HG03045 (cell line): ENCODE measurements around the gene UGT1A4.

ENCODE experiments used
- ATAC-seq: cut with Tn5 transposase; IDR thresholded peaks from one replicate; pipeline ENCODE4 v1.9.1; 2021; ENCODE audit warnings: mild to moderate bottlenecking, moderate library complexity; ENCODE audit not compliant: unreplicated experiment

Gene UGT1A4

DNA sequence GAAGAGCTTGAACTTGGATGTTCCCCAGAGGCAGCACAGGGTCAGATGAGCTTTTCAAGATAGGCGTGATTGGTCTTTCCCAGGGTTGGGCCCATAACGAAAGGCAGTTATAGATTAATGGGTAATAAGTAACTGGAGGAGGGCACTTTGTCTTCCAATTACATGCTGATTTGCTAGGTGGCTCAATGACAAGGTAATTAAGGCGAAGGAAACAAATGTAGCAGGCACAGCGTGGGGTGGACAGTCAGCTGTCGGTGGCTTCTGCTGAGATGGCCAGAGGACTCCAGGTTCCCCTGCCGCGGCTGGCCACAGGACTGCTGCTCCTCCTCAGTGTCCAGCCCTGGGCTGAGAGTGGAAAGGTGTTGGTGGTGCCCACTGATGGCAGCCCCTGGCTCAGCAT lies at the start of gene UGT1A4:
Gene UGT1A4, plus strand, starts transcription at position 185 of the 400 bp plus-strand sequence. Its CDS starts 85 bp downstream, at position 270.
- ATAC-seq, result no peak

DNA sequence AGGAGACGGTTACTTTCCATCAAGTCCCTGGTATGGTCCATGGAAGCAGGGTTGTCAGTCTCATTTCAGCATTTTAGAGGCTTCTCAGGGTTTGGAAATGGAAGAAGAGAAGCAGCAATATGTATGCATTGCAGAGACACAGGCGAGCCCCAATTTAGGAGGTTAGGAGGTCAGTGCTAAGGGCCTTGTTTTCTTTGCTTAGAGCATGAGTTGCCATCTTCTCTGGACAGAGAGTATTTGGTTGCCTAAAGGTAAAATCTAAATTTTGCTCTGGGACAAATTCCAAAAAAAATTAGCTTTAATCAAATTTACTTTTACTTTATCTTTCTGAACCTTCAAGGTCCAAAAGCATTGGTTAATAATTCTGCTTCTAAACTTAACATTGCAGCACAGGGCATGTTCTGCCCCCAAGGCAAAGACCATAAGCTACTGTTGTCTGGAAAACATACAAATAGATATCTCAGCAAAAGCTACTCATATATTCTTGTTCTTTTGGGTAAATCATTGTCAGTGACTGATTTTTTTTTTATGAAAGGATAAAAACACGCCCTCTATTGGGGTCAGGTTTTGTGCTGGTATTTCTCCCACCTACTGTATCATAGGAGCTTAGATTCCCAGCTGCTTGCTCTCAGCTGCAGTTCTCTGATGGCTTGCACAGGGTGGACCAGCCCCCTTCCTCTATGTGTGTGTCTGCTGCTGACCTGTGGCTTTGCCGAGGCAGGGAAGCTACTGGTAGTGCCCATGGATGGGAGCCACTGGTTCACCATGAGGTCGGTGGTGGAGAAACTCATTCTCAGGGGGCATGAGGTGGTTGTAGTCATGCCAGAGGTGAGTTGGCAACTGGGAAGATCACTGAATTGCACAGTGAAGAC lies 47.0 kb upstream of the UGT1A4 start, which contains the start of gene UGT1A9:
Gene UGT1A9, plus strand, starts transcription at position 609 of the 872 bp plus-strand sequence. Its CDS starts 37 bp downstream, at position 646.
- no peak for ATAC-seq

DNA sequence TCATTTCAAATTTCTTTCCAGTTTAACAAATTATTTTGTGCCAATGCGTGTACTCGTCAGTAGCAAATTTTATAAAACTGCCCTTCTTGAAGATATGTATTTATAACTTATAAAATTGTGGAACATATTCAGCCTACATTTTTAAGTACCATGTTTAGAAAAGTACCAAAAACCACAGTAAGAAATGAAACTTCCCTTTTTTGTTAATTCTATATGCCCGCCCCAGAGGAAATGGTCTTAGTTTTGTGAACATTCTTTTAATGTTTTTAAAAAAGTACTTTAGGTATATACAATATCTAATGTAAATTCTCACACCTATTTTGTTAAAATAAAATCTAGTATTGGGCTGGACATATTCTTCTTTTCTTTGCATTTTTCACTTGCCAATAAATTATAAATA lies 45.6 kb upstream of the UGT1A4 start:
- ATAC-seq, result no peak

DNA sequence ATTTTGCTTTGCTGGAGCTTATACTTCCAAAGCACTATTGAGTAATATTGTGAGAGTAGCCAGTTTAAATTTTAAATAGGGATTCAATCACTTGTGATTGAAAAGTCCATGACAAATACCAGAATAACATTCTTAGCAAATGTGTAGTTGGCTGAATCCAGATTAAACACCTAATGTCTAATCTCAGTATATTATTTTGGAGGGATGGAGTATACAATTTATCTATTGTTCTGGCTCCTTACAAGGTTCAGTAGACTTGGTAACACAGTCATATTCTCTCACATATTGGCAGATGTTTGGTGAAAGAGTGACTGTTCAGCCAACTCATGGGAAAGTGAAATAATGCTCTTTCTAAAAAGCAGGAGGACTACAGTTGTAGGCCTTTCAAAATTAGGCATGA lies 44.6 kb upstream of the UGT1A4 start:
- no peak for ATAC-seq

DNA sequence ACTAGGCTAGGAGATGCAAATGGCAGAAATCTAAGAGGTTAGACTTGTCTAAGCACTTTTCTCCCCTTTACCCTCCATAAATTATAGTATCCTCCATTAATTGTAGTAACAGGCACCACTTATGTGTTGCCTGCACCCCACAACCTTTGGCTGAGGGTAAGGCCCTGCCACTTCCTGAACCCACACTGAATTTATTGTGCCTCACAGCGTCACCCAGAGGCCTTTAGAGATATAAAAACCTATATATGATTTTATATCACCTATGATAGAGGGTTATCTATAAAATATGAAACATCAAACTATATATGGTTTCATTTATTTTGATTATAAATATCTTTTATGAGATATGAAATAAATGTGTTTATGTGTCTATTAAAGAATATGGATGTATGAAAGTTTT lies 44.2 kb upstream of the UGT1A4 start:
- ATAC-seq, result no peak

DNA sequence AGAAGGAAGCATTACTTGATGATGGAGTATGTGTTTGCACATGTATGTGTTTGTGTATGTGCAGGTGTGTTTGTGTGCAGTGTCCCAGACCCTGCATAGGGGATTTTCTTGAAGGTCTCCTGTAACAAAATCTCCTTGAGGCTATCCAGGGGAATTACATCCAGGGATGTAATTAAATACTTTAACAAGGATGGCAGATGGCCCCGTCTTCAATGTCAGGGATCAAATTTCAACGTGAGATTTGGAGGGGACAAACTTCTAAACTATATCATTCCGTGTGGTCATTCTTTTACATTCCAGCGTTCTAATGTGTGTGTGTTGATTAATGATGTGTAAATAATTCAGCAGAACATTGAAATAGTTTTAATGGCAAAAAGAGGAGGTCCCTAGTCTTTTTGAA lies 43.5 kb upstream of the UGT1A4 start:
- no peak for ATAC-seq

DNA sequence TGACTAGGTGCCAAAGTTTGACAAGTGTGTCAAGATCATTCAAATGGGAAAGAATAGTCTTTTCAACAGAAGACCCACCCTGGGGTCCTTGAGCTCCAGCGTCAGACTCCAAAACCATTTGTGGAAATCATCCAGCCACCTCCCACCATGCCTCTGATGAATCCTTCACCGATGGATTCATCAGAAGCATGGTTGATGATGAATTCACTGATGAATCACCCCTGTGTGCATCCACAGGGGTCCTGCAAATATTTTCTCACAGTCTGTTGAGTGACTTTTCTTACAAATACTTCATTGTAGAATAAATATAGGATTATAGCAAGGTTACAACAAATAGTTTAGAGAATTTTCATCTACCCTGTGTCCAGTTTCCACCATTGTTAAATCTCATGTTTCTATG lies 42.5 kb upstream of the UGT1A4 start:
- ATAC-seq, result no peak

DNA sequence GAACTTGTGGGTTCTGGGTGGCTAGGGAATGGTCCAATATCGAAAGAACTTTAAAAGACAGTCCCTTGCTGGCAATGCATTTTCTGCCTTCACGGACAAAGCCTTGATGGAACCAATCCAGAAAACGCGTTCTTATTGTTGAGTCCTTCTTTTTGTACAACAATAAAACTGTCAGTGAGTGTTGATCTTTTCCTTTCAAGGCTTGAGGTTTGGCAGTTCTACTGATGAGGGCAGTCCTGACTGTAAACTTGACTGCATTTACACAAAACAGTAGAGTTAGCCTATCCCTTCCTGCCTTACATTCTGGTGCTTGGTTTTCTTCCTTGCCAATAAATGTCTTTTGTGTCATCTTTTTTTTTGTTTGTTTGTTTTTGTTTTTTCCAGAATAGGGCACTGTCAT lies 39.3 kb upstream of the UGT1A4 start:
- ATAC-seq, result no peak

DNA sequence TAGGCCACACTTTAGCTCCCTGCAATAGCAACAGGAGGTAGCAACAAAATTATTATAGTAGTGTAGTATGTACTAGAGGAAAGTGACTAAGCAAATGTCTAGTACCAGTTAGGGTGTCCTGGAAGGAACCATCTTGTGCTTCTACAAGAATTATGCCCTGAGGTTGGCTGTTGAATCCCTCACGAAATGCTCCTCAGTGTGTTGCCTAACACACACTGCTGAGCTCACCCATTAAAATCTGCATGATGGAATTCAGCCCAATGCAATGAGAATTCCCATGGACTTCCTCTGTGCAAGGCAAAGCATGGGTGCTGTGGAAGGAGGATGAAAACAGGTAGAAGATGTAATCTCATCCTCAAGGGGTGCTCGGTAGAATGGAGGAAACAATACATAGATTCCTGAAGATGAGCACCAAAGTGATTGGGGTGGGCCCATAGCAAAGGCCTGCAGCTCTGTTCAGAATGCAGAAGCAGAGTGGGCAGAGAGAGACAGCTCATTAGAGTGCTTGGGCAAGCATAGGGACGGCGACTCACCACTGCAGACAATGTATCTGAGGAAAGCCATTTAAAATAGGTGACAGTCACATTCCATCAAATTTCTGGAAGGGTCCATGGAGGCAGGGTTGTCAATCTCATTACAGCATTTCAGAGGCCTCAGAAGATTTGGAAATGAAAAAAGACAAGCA lies 38.0 kb upstream of the UGT1A4 start:
- no peak for ATAC-seq

DNA sequence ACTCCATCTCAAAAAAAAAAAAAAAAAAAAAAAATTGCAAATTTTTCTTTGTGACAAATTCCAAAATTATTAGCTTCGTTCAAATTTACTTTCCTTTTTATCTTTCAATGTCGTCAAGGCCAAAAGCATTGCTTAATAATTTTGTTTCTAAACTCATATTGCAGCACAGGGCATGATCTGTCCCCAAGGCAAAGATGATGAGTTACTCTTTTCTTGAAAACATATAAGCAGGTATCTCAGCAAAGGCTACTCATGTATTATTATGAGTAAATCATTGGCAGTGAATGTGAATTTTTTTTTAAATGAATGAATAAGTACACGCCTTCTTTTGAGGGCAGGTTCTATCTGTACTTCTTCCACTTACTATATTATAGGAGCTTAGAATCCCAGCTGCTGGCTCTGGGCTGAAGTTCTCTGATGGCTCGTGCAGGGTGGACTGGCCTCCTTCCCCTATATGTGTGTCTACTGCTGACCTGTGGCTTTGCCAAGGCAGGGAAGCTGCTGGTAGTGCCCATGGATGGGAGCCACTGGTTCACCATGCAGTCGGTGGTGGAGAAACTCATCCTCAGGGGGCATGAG lies 36.9 kb upstream of the UGT1A4 start, which contains the start of gene UGT1A7:
Gene UGT1A7, plus strand, starts transcription at position 381 of the 579 bp plus-strand sequence. Its CDS starts 37 bp downstream, at position 418.
- no peak for ATAC-seq

DNA sequence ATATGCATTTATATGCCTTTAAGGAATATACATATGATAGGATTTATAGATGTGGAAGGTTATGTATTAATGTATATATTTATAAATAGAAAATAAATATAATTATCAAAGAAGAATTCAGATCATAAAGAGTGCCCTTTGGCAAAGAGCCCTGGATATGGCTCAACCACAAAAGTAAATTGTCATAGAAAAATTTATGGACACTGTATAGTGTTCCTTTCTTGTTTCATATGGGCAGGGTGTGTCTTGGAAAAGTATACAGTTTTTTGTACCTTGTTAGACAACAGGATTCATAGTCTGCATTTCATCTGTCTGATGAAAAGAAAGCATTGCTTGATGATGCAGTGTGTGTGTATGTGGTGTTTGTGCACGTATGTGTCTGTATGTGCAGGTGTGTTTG lies 33.9 kb upstream of the UGT1A4 start:
- no peak for ATAC-seq

DNA sequence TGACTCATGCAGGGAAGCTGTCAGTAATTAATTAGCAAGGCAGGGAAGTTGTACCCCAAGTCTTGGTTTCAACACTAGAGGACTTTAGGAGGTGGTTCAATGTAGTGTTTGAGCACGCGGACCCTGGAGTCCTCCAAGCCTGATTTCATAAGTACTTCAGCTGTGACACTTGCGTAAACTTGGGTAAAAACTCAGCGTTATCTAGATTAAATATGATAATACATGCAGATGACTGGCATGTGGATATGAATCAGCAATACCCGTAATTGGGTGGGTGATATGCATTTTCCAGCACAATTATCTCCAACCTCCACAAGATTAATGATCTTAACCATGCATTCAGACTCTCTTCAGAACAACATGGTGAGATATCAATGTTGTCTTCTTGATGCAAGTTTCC lies 31.6 kb upstream of the UGT1A4 start:
- ATAC-seq, result no peak

DNA sequence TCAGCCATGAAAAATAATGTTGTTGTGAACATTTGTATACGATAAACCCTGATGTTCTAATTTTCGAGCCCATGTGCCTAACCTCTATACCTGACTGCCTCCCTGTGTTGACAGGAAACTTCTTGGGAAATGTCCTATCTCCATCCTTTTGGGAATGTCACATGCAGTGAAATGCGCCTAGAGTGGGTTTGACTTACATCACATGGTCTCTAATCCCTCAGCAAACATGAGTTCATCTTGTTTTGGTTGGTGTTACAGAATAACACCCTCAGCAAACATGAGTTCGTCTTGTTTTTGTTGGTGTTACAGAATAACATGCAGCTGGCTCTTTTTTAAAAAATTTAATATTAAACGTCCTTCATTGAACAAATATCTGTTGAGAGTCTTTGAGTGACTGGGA lies 30.2 kb upstream of the UGT1A4 start:
- ATAC-seq, result no peak

DNA sequence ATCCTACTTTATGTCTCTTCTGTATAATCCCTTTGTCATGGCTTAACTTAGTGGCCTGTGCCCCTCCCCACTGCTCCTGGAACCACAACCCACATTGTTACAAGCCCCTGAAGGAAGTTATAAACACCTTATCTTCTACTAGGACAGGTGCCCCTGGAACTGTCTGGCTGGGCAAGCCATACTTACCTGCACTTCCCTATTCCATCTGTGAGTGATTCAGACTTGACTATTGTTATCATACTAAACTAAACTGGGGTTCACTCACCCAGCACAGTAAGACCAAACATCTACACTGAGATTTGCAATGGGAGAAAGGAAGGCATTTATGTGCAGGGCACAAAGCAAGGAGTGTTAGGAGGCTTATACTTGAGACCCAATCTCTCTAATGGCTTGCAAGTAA lies 29.5 kb upstream of the UGT1A4 start:
- no peak for ATAC-seq

DNA sequence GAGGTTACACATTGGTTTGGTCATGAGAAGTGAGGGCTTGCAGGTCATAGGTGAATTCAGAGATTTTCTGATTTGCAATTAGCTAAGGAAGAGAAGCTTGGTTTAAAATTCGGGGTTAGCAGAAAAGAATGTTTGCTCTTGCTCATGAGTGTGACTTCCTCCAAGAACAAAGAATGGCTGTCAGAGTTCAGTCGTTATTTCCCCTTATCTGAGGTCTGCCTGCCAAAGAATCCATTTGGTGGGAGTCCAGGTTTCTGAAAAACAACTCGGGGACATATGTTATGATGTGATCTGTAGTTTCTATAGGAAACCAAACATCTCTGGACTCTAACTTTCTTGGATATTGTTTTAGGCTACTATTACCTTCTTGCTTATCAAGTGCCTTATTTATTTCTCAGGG lies 29.0 kb upstream of the UGT1A4 start:
- ATAC-seq, result no peak

DNA sequence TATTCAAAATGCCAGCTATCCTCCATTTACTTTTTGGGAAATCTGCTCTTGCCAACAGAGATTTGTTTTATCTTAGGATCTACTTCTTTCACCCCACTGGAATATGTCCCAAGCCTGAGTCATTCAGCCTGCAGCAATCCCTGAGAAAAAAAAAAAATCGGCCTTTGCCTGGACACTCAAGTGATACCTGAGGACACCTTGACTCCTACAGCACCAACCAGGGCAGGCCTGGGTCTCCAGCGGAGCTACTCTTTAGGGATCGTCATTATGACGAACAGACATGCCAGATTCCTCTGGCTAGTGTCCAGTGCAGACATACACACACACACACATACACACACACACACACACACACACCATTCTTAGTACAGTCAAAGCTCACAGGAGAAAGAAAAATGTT lies 28.1 kb upstream of the UGT1A4 start:
- ATAC-seq, result no peak

DNA sequence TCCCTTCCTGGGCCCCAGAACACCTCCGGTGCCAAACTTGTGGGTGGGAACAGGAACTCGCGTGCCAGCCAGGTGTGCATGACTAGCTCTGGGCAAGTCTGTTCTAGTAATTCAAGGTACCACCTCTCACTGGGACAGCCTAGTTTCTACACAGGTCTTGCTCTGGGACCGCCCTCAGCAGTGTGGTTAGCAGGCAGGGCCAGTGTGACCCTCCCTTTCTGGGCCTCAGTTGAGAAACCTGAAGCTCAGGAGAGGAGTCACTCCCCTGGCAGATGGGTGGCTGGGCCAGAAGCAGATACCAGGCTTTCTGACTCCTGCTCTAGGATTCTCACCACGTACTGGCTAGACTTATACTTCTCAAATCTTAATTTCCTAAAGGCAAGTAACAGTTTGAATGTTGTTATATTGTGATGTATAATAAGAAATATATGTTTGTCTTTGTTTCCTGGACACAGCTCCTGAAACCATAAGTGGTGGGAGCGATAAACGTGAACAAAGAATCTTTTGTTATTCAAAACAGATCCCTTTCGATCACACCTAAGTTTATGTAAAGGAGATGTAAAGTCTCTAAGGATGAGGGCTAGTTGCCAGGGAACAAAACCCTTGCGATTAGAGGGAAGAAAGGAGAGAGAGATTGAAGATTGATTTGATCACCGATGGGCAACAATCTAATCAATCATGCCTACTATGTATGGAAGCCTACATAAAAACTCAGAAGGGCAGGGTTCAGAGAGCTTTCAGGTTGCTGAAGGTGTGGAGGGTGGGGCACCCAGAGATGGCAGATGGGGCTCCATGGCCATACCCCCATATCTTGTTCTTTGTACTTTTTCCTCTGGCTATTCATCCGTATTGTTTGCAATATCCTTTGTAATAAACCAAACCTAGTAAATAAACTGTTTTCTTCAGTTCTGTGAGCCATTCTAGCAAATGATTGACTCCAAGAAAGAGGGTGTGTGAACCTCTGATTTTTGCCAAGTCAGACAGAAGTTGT lies 26.8 kb upstream of the UGT1A4 start:
- ATAC-seq, result no peak

DNA sequence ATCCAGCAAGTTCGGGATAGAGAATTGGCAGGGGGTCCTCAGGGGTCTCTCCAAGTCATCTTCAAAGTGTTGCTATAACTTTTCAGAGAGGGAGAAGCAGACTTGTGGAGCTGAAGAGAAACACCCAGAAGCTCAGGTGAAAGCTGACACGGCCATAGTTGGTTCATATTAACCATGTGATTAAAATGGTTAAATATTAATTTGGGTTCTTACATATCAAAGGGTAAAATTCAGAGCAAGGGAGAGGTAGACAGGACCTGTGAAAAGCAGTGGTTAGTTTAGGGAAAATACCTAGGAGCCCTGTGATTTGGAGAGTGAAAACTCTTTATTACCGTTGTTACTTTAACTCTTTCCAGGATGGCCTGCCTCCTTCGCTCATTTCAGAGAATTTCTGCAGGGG lies 25.9 kb upstream of the UGT1A4 start, which contains the start of gene UGT1A6:
Gene UGT1A6, plus strand, starts transcription at position 243 of the 400 bp plus-strand sequence. Its CDS starts 115 bp downstream, at position 358.
- no peak for ATAC-seq

DNA sequence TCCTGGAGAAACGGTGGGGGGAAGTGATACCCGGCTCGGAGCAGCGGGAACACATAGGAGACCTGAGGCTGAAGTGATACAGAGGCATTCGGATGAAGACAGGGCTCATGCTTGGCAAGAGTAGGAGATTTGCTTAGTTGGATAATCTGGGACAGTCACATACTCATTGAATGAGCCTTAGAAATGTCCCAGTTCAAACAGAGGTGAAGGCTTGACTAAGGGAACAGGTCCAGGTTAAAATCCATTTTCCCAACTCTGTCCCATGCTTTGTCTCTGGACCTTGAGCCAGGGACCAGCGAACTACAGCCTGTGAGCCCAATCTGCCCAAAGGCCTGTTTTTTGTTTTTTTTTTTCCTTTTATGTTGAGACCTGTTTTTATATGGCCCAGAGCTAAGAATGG lies 24.6 kb upstream of the UGT1A4 start:
- no peak for ATAC-seq

DNA sequence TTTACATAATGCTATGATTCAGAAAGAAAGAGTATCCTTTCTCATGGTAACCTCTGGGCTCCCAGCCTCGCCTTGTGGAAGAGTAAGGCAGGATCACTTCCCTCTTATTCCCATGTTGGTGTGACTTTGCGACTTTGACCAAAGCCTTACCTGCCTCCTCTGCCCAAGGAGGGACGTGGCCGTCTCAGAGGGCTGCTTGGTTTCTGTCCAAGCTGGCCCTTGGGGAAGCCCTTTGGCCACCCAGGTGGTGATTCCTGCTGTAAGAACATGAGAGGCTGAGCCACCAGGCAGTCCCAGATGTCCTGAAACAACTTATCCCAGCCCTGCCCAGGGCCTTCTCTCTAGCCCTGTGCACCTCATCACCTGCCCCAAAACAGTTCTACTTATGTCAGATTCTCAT lies 19.8 kb upstream of the UGT1A4 start:
- ATAC-seq, result no peak
